Neural cell (in vitro differentiated cells): ENCODE results near the gene PLG.

ENCODE experiments used
- EP300 ChIP-seq: fragments of 450-650 bp; conservative IDR thresholded peaks from 2 replicates; pipeline ENCODE4 v1.6.1; 2014; ENCODE audit warnings: antibody characterized with exemption, mild to moderate bottlenecking, moderate library complexity; ENCODE audit not compliant: poor library complexity, severe bottlenecking
- EZH2 ChIP-seq: fragments of 200-600, 300-800 bp; shearing (Covaris generic), sonication (generic); IDR thresholded peaks from 2 replicates; pipeline ENCODE4 v1.6.1; 2014; ENCODE audit warnings: antibody characterized with exemption, low read length, borderline replicate concordance, mild to moderate bottlenecking; ENCODE audit not compliant: insufficient read depth, poor library complexity, severe bottlenecking
- MXI1 ChIP-seq: fragments of 450-650 bp; conservative IDR thresholded peaks from 2 replicates; pipeline ENCODE4 v1.6.1; 2014; ENCODE audit warnings: antibody characterized with exemption, mild to moderate bottlenecking; ENCODE audit not compliant: poor library complexity, severe bottlenecking
- POLR2AphosphoS5 ChIP-seq: IDR thresholded peaks from 2 replicates; pipeline ENCODE4 v1.6.1; 2012
- SMC3 ChIP-seq: fragments of 450-650 bp; conservative IDR thresholded peaks from 2 replicates; pipeline ENCODE4 v1.6.1; 2014; ENCODE audit warnings: antibody characterized with exemption, mild to moderate bottlenecking, moderate library complexity; ENCODE audit not compliant: poor library complexity
- TAF1 ChIP-seq: IDR thresholded peaks from 2 replicates; pipeline ENCODE4 v1.6.1; 2012; ENCODE audit warnings: low read depth
- TF ChIP-seq, protein P1 (sequence below): fragments of 450-650 bp; IDR thresholded peaks from 2 replicates; pipeline ENCODE4 v1.5.1; 2014; ENCODE audit warnings: antibody characterized with exemption, mild to moderate bottlenecking, moderate library complexity; ENCODE audit not compliant: poor library complexity, severe bottlenecking
- TF ChIP-seq, protein P2 (sequence below): IDR thresholded peaks from 2 replicates; pipeline ENCODE4 v1.6.1; 2012; ENCODE audit warnings: borderline replicate concordance

DNA sequence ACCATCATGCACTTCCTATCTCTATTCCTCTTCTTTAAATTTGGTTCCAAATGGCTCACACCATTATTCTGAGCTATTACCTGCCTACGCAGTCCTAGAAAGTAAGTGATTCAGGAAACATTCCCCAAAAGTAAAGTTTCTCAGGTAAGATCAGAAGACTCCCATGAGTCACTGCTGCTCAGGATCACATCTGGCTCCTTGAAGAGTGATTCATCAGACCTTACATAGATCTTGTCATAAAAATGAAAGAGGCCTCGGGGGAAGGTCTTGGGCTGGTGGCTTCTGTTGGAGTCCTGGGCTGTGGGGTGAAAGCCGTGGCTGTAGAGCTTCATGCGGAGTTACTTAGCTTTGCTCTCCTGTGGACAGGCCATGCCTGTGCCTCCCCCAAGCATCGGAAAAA, 35.9 kb downstream of the PLG start:
- TF ChIP-seq SMC3: no peak
- TF ChIP-seq, protein P1, sequence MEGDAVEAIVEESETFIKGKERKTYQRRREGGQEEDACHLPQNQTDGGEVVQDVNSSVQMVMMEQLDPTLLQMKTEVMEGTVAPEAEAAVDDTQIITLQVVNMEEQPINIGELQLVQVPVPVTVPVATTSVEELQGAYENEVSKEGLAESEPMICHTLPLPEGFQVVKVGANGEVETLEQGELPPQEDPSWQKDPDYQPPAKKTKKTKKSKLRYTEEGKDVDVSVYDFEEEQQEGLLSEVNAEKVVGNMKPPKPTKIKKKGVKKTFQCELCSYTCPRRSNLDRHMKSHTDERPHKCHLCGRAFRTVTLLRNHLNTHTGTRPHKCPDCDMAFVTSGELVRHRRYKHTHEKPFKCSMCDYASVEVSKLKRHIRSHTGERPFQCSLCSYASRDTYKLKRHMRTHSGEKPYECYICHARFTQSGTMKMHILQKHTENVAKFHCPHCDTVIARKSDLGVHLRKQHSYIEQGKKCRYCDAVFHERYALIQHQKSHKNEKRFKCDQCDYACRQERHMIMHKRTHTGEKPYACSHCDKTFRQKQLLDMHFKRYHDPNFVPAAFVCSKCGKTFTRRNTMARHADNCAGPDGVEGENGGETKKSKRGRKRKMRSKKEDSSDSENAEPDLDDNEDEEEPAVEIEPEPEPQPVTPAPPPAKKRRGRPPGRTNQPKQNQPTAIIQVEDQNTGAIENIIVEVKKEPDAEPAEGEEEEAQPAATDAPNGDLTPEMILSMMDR: no peak
- TF ChIP-seq EP300: no peak
- no peak for TF ChIP-seq MXI1
- no peak for TF ChIP-seq POLR2AphosphoS5
- TF ChIP-seq EZH2: no peak
- TF ChIP-seq, protein P2, sequence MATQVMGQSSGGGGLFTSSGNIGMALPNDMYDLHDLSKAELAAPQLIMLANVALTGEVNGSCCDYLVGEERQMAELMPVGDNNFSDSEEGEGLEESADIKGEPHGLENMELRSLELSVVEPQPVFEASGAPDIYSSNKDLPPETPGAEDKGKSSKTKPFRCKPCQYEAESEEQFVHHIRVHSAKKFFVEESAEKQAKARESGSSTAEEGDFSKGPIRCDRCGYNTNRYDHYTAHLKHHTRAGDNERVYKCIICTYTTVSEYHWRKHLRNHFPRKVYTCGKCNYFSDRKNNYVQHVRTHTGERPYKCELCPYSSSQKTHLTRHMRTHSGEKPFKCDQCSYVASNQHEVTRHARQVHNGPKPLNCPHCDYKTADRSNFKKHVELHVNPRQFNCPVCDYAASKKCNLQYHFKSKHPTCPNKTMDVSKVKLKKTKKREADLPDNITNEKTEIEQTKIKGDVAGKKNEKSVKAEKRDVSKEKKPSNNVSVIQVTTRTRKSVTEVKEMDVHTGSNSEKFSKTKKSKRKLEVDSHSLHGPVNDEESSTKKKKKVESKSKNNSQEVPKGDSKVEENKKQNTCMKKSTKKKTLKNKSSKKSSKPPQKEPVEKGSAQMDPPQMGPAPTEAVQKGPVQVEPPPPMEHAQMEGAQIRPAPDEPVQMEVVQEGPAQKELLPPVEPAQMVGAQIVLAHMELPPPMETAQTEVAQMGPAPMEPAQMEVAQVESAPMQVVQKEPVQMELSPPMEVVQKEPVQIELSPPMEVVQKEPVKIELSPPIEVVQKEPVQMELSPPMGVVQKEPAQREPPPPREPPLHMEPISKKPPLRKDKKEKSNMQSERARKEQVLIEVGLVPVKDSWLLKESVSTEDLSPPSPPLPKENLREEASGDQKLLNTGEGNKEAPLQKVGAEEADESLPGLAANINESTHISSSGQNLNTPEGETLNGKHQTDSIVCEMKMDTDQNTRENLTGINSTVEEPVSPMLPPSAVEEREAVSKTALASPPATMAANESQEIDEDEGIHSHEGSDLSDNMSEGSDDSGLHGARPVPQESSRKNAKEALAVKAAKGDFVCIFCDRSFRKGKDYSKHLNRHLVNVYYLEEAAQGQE: no peak
- TF ChIP-seq TAF1: no peak
